RPMI8226 (cell line): ENCODE measurements around the gene PRTN3.
A peak's percentile ranks its signal among the peaks of the same experiment; 100 is the strongest.
"Not testable (repeated sequence)": the region's sequence is repeated elsewhere in the genome, so short reads cannot be mapped to it uniquely, and the experiment has no call there.

Experiments used
- DNase-seq: peaks from one replicate; pipeline ENCODE4 v3.0.0-alpha.2; 2015

Gene PRTN3

GRCh38 chr19:868458-869244 is 27.9 kb downstream of the PRTN3 start:
- DNase-seq: no peak

GRCh38 chr19:869245-870177 is 28.7 kb downstream of the PRTN3 start:
- DNase-seq: no peak

- DNase-seq: no peak
These were observed 29.5 kb downstream of the PRTN3 start for GRCh38 chr19:870314-870713.

- no peak for DNase-seq
These were observed 30.2 kb downstream of the PRTN3 start for GRCh38 chr19:870963-871401.

- no peak for DNase-seq
These were observed 30.9 kb downstream of the PRTN3 start for GRCh38 chr19:871446-872265.

GRCh38 chr19:872266-872951 is 31.6 kb downstream of the PRTN3 start:
- peak; percentile 79 for DNase-seq

GRCh38 chr19:873084-873483 is 32.3 kb downstream of the PRTN3 start:
- DNase-seq: peak; percentile 45

- no peak for DNase-seq
These were observed 32.8 kb downstream of the PRTN3 start for GRCh38 chr19:873561-874041.

GRCh38 chr19:875265-875879 is 34.6 kb downstream of the PRTN3 start:
- no peak for DNase-seq

- no peak for DNase-seq
These were observed 35.3 kb downstream of the PRTN3 start for GRCh38 chr19:876089-876488.

- no peak for DNase-seq
These were observed 36.0 kb downstream of the PRTN3 start for GRCh38 chr19:876780-877314.

GRCh38 chr19:877992-878660 is 37.3 kb downstream of the PRTN3 start:
- DNase-seq: not testable (repeated sequence)

GRCh38 chr19:878751-879561 is 38.2 kb downstream of the PRTN3 start:
- DNase-seq: not testable (repeated sequence)

- DNase-seq: no peak
These were observed 39.1 kb downstream of the PRTN3 start for GRCh38 chr19:879711-880438.

- DNase-seq: no peak
These were observed 40.7 kb downstream of the PRTN3 start for GRCh38 chr19:881385-882071.

- DNase-seq: no peak
These were observed 42.2 kb downstream of the PRTN3 start for GRCh38 chr19:882871-883497.

GRCh38 chr19:883661-884211 is 42.9 kb downstream of the PRTN3 start:
- DNase-seq: no peak
